ENCODE results near the gene CHST8.
A peak's percentile ranks its signal among the peaks of the same experiment; 100 is the strongest.

The CHST8 gene

DNA sequence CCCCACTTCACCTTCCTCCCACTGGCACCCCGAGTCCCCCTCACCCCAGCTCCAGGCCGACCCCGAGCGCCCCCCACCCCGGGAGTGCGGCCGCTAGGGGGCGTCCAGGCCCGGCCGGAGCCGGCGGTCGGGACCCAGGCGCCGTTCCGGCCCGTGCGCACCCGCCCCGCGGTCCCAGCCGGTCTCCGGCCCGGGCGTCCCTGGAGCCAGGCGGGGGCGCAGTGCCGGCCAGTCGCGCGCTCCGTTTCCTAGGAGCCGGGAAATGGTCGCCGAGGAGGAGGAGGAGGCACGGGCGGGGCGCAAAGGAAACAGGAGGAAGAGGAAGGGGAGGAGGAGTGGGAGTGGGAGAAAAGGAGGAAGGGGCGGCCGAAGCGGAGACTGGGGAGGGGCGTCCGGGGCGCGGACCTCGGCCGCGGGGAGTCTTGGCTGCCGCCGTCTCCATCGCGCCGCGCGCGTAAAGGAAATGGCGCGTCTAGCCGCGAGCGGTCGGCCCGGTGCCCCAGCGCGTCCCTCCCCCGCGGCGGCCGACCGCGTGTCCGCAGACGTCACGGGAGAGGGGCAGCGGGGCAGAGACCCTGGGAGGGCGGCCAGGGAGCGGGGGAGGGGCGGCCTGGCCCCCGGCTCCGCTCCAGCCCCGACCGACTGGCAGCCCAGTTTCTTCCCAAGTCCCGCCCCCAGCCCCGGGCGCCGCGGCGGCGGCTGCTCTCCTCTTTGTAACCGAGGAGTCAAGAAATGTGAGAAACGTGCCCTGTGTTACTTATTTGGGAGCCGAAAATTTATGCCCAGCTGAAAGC lies 173.8 kb downstream of the CHST8 start:
- peak; percentile 81 for DNase-seq (ENCODE audit: low spot score)

GRCh38 chr19:33796164-33796875 lies 174.6 kb downstream of the CHST8 start, which contains the start of gene KCTD15:
KCTD15 (plus strand) TSS chr19:33796870; CDS start chr19:33800455, 3,585 bp downstream.
- peak; percentile 66 for DNase-seq (ENCODE audit: low spot score)

GRCh38 chr19:33797802-33798671 lies 176.3 kb downstream of the CHST8 start:
- peak; percentile 69 for DNase-seq (ENCODE audit: low spot score)

DNA sequence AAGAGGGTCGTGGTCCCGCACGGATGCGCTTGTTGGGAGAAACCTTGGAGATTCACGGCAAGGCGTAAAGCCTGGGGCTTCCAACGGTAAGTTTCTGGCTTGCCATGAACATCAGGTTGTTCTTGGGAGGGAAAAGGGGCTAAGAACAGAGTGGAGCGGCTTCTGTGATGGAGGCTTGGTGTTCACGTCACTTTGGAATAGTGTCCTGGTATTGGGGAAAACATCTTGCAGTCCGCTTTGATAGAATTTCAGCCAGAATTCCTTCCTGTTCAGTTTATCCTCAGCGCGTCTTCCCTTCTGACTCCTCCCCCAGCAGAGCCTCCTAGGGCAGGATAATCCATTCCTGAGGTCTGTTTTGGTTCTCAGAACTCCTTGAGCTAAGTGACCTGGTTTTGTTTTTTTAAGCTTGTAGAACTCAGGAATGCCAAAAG lies 176.9 kb downstream of the CHST8 start:
- no peak for DNase-seq (ENCODE audit: low spot score)

- DNase-seq (ENCODE audit: low spot score): no peak
Observed at GRCh38 chr19:33799476-33799875, 177.7 kb downstream of the CHST8 start.

- no peak for DNase-seq (ENCODE audit: low spot score)
Observed at GRCh38 chr19:33800012-33800680, 178.4 kb downstream of the CHST8 start.

GRCh38 chr19:33801411-33801810 lies 179.7 kb downstream of the CHST8 start:
- DNase-seq (ENCODE audit: low spot score): no peak

DNA sequence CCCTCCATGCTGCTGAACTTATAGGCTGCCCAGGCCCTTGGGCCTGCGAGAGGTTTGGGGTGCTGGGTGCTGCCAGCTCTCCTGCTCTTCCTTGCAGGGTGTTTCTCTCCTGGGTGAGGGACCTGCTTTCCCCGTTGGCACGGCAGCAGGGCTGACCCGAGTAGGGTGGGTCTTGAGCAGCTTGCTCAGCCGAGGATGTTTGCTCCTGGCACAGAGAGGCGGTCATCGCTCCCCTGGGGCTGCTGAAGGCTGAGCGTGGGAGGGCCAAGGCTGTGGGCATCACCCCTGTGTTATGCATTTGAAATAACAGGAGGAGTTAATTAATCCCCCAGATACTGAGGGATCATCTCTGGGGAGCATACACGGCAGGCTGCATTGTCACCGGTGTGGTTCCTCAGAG lies 180.2 kb downstream of the CHST8 start:
- no peak for DNase-seq (ENCODE audit: low spot score)

- DNase-seq (ENCODE audit: low spot score): no peak
Observed at GRCh38 chr19:33802801-33803200, 181.0 kb downstream of the CHST8 start.

DNA sequence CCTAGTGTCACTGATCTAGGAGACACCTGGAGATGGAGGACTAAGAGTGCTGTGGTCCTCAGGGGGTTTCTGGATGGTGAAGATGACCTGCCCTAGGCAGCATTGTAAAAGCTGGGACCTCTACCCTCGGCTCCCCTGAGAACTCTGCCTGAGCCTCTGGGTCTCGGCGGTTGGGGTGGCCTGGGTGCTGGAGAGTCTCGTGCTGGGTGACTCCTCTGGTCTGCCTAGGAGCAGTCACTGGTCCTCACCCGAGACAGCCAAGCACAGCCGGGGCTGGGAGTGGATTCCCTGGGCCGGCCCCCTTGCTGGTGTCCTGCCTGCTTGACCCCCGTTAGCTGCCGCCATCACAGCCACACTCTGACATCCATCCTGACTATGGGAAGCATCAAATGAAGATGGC lies 181.6 kb downstream of the CHST8 start:
- DNase-seq (ENCODE audit: low spot score): no peak

- no peak for DNase-seq (ENCODE audit: low spot score)
Observed at GRCh38 chr19:33804021-33804799, 182.5 kb downstream of the CHST8 start.

DNA sequence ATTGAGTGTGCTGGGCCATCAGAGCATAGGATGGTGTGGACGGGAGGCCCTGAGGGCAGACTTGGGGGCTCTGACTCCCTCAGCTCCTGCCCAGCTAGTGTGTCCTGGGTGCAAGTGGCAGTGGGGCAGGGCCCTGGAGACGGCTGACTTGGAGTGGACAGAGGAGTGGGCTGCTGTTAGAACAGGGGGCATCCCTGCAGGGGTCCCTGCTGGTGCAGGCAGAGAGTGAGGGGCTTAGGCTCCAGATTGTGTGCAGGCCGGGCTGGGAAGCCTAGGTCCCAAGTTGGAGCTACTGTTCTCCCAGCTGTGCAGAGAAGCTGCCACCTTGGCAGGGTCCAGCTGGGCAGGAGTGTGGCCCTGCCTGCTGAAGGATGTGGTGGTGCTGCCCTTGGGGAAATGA lies 183.6 kb downstream of the CHST8 start:
- DNase-seq (ENCODE audit: low spot score): no peak

GRCh38 chr19:33805840-33806433 lies 184.2 kb downstream of the CHST8 start:
- no peak for DNase-seq (ENCODE audit: low spot score)

DNA sequence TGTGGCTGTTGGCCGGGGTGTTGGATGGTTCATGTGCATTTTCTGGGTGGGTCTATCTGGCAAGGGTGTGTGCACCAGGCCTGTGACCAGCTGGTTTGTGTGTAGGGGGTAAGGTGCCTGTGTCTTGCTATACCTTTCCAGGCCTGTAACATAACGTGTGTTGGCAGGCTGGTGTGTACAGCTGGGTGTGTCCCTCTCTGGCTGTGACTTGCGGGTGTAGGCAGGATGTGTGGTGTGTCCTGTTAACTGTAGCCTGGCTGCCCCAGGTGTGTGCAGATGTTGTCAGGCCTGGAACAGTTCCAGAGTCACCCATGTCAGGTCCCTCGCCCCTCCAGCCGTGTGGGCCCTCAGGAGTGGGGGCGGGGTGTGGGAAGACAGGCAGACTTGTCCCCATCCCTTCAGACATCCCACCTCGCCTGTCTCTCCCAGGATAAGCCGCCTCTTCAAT lies 184.7 kb downstream of the CHST8 start:
- no peak for DNase-seq (ENCODE audit: low spot score)

DNA sequence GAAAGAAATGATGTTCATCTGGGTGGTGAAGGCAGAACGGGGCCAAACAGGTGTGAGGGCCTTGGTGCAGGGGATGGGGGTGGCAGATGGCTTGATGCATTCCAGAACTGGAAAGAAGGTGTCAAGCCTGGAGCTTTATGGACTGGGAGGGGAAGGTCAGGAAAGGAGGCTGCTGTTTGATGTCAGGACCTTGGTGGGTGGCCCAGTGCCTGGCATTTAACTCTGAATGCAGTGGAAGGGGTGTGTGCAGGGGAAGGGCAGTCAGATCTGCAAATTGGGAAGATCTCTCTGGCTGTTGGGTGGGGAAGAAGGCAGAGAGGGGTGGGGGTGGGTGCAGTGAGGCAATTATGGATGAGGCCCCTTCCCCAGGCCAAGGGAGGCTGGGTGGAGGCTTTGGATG lies 186.6 kb downstream of the CHST8 start:
- DNase-seq (ENCODE audit: low spot score): no peak

DNA sequence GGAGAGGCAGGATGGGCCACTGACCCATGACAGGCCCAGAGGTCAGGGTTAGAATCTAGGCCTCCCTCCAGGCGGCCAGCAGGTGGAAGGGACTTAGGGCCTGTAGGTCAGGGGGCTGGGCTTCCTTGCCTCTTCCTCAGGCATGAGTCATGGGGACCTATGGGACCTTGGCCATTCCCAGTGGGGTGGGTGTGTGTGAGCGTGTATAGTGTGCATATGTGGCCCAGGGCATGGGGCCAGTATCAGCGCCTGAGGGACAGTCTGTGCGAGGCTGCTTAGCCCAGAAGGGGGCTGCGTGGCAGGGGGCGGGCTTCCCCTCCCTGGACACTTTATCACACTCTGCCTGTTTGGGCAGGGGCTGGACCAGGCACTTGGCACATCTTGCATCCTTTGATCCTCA lies 188.2 kb downstream of the CHST8 start:
- DNase-seq (ENCODE audit: low spot score): no peak

DNA sequence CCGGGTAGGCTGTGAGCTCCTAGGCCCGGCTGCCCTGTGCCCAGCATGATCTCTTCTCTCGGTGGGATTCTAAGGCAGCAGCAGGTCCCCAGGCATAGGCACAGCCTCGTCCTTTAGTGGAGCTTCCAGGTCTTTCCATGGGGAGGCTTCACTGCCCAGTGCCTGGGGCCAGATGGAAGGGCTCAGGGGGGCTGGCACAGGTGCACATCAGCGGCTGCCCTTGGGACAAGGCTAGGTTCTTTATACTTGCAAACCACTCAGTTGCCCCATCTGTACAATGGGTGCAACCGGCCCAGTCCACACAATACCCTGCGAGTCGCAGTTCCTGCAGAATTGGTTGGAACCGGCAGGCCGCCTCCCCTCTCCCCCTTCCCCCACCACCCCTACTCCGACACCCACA lies 189.1 kb downstream of the CHST8 start:
- DNase-seq (ENCODE audit: low spot score): no peak

GRCh38 chr19:33811246-33811645 lies 189.5 kb downstream of the CHST8 start:
- no peak for DNase-seq (ENCODE audit: low spot score)

DNA sequence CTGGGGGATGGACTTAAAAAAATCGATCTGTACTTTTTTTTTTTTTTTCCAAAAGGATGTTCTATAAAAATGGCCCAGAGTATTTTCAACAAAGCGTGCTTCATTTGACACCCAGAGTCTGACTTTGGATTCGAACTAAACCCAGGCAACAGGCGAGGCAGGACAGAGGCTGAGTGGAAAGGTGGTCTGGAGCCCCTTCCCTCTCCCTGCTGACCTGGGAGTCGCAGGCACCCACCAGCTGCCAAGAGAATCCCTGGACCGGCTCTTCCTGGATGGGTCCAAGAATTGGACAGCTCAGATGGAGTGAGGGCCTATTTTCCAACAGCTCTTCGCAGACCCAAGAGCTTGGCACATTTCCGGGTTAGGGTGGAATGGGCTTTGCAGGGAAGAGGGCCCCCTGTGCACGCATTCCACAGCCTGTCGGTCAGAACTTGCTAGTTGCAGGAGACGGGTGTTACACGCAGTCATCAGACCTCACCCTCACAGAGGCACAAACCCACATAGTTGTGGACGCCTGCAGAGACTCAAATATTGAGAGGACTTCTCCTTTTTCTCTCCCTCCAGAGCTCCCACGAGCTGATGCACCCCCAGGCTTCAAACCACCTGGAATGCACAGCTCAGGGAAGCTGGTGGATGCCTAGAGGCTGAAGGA lies 190.1 kb downstream of the CHST8 start:
- no peak for DNase-seq (ENCODE audit: low spot score)

All from NAMALWA (cell line).